ENCODE measurements around the gene RAD51B. TPM values are rescaled to one million over a fixed set of nuclear protein-coding genes. Genes with fewer than 3 reads are reported as not detected.

RAD51B gene
- total RNA-seq, 1 experiment from 2014 or later = 29.9 TPM

- Histone ChIP-seq H3K4me2 (no peak overlapping the region), H3K27me3 (ENCODE audit: insufficient read depth, low read depth) (no peaks in the 10 kb centered on the region)
- CTCF ChIA-PET = no interaction called here
These were observed 578.8 kb downstream of the RAD51B start for GRCh38 chr14:68398370-68398769.

DNA sequence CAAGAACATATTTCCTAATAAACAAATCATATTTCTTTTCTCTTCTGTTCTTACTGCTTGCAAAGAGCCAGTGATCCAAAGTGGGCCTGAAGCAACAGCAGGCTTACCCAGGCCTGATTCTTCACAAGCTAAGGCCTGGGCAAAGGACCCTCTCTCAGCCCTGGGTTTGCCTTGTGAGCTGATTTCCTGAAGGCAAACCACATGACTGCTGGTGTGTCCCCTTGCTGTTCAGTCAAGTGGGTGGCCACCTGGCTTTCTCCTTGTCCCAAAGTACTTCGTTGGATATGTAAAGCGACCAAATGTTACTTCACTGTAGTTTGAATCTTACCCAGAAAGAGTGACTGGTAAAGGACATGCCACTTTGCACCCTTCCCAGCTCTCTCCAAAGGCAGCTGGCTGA lies 580.4 kb downstream of the RAD51B start:
- intact Hi-C loops (cut with micrococcal nuclease; ENCODE audit: unreplicated experiment) = no loop called here
- Histone ChIP-seq H3K4me3 (no peak overlapping the region), H4K20me1 (ENCODE audit: insufficient read depth) (no peaks in the 10 kb centered on the region), H3K4me2 (no peak overlapping the region), H3K4me1 (replicated peaks; ENCODE audit: insufficient read depth) (peaks cover 43% of the 10 kb centered on the region), H3K9me2 (ENCODE audit: insufficient read depth) (no peaks in the 10 kb centered on the region), H3K27me3 (ENCODE audit: insufficient read depth, low read depth) (no peaks in the 10 kb centered on the region), H3K9me3 (ENCODE audit: insufficient read depth, low read depth) (peaks cover 5% of the 10 kb centered on the region; the same call in 1 of the 2 replicates), H3F3A (ENCODE audit: insufficient read depth, low read depth) (0 out of 2 replicates have a peak, but pooled peaks cover 7% of the 10 kb centered on the region), H3K27ac (0 out of 2 replicates have a peak overlapping the region, but pooled peaks have one; percentile 77), H2AFZ (no peak overlapping the region), H3K79me2 (ENCODE audit: low read depth) (no peaks in the 10 kb centered on the region), H3K36me3 (ENCODE audit: low read depth) (no peaks in the 10 kb centered on the region)
- TF ChIP-seq EZH2 (IDR thresholded peaks at IDR 0.05; ENCODE audit: low read depth) = no peak
- TF ChIP-seq, protein P1, sequence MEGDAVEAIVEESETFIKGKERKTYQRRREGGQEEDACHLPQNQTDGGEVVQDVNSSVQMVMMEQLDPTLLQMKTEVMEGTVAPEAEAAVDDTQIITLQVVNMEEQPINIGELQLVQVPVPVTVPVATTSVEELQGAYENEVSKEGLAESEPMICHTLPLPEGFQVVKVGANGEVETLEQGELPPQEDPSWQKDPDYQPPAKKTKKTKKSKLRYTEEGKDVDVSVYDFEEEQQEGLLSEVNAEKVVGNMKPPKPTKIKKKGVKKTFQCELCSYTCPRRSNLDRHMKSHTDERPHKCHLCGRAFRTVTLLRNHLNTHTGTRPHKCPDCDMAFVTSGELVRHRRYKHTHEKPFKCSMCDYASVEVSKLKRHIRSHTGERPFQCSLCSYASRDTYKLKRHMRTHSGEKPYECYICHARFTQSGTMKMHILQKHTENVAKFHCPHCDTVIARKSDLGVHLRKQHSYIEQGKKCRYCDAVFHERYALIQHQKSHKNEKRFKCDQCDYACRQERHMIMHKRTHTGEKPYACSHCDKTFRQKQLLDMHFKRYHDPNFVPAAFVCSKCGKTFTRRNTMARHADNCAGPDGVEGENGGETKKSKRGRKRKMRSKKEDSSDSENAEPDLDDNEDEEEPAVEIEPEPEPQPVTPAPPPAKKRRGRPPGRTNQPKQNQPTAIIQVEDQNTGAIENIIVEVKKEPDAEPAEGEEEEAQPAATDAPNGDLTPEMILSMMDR (conservative IDR thresholded peaks at IDR 0.05) = no peak
- BruUV-seq (replicated peaks) = no TSS peak
- DNase-seq = no peak
- ChIA-PET POLR2A (ENCODE audit: unreplicated experiment) (no interaction called here), CTCF (no interaction called here)

More at GRCh38 chr14:68398370-68398769, 578.8 kb downstream of the RAD51B start:
- TF ChIP-seq, protein P1 (conservative IDR thresholded peaks at IDR 0.05) = no peak
- no peak for TF ChIP-seq EZH2 (IDR thresholded peaks at IDR 0.05; ENCODE audit: low read depth)
- no TSS peak for BruUV-seq (replicated peaks)
- Histone ChIP-seq H3K36me3 (ENCODE audit: low read depth) (no peaks in the 10 kb centered on the region), H3K27ac (no peak overlapping the region), H4K20me1 (ENCODE audit: insufficient read depth) (no peaks in the 10 kb centered on the region), H3K9me3 (ENCODE audit: insufficient read depth, low read depth) (peaks cover 5% of the 10 kb centered on the region; the same call in 1 of the 2 replicates), H3K4me1 (replicated peaks; ENCODE audit: insufficient read depth) (peaks cover 31% of the 10 kb centered on the region), H3F3A (ENCODE audit: insufficient read depth, low read depth) (0 out of 2 replicates have a peak, but pooled peaks cover under 1% of the 10 kb centered on the region), H2AFZ (no peak overlapping the region), H3K9me2 (ENCODE audit: insufficient read depth) (no peaks in the 10 kb centered on the region), H3K79me2 (ENCODE audit: low read depth) (no peaks in the 10 kb centered on the region), H3K4me3 (no peak overlapping the region)
- intact Hi-C loops (cut with micrococcal nuclease; ENCODE audit: unreplicated experiment) = no loop called here
- no peak for DNase-seq
- POLR2A ChIA-PET (ENCODE audit: unreplicated experiment) = no interaction called here

GRCh38 chr14:68401317-68401716 lies 581.7 kb downstream of the RAD51B start:
- intact Hi-C loops (cut with micrococcal nuclease; ENCODE audit: unreplicated experiment) = no loop called here
- Histone ChIP-seq H3K9me3 (ENCODE audit: insufficient read depth, low read depth) (peaks cover 5% of the 10 kb centered on the region; the same call in 1 of the 2 replicates), H3K79me2 (ENCODE audit: low read depth) (no peaks in the 10 kb centered on the region), H3F3A (ENCODE audit: insufficient read depth, low read depth) (0 out of 2 replicates have a peak, but pooled peaks cover 7% of the 10 kb centered on the region), H3K36me3 (ENCODE audit: low read depth) (no peaks in the 10 kb centered on the region), H3K4me1 (replicated peaks; ENCODE audit: insufficient read depth) (peaks cover 43% of the 10 kb centered on the region), H2AFZ (no peak overlapping the region), H3K4me2 (peak overlapping the region; percentile 14), H3K4me3 (no peak overlapping the region), H3K27ac (peak overlapping the region; percentile 77), H4K20me1 (ENCODE audit: insufficient read depth) (no peaks in the 10 kb centered on the region), H3K27me3 (ENCODE audit: insufficient read depth, low read depth) (no peaks in the 10 kb centered on the region), H3K9me2 (ENCODE audit: insufficient read depth) (no peaks in the 10 kb centered on the region)
- TF ChIP-seq, protein P1 (conservative IDR thresholded peaks at IDR 0.05) = no peak
- no peak for TF ChIP-seq EZH2 (IDR thresholded peaks at IDR 0.05; ENCODE audit: low read depth)
- peak in 1 of 2 experiments; percentile 53 for DNase-seq
- no TSS peak for BruUV-seq (replicated peaks)
- ChIA-PET CTCF (interaction anchor here (1.0 kb wide), 1 partner anchor 565 kb away, joined by 3 read pairs; no protein-coding TSS in a partner anchor), POLR2A (ENCODE audit: unreplicated experiment) (interaction anchor here (0.5 kb wide), 1 partner anchor 231 kb away, joined by 4 read pairs; no protein-coding TSS in a partner anchor)
